ENCODE measurements around the gene BTNL9. TPM values are rescaled to one million over a fixed set of nuclear protein-coding genes. Genes with fewer than 3 reads are reported as not detected.

Gene BTNL9
- total RNA-seq, 1 donor from 2014 or later: 0.39 TPM

GRCh38 chr5:181060924-181061323 lies 20.9 kb downstream of the BTNL9 start:
- Mint-ChIP-seq H3K27me3 (peaks cover 89% of the 10 kb centered on the region), H3K9me3 (no peaks in the 10 kb centered on the region), H3K36me3 (peaks cover 6% of the 10 kb centered on the region), H3K27ac (no peak overlapping the region), H3K4me3 (no peak overlapping the region), H3K4me1 (ENCODE audit: unreplicated experiment) (no peaks in the 10 kb centered on the region)
- no peak for TF ChIP-seq CTCF (conservative IDR thresholded peaks at IDR 0.05)
- DNase-seq (ENCODE audit: extremely low spot score, unreplicated experiment): no peak

DNA sequence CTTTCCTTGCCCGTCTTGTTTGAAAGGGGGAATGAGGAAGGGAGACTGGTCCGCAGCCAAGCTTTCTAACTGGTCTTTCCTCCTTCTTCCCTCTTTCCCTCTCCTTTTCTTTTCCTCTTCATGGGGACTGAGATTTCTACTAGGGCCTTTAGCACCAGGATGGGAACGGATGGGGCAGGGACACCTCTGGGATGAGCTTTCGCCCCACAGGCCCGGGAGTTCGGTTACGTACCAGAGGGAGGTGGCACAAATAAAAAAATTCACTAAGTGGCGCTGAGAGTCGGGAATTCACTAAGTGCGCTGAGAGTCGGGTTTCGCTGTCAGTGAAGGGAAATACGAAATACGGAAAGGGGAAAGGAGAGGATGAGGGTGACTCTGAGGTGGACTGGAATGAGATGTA lies 21.6 kb downstream of the BTNL9 start:
- H3K9me3 Mint-ChIP-seq: no peaks in the 10 kb centered on the region
- peaks cover 87% of the 10 kb centered on the region for H3K27me3 Mint-ChIP-seq
- no peaks in the 10 kb centered on the region for H3K4me1 Mint-ChIP-seq (ENCODE audit: unreplicated experiment)
- no peak for TF ChIP-seq CTCF (conservative IDR thresholded peaks at IDR 0.05)
- no peak overlapping the region for H3K27ac Mint-ChIP-seq
- no peak for DNase-seq (ENCODE audit: extremely low spot score, unreplicated experiment)
- no peak overlapping the region for H3K4me3 Mint-ChIP-seq
- H3K36me3 Mint-ChIP-seq: peaks cover 6% of the 10 kb centered on the region

DNA sequence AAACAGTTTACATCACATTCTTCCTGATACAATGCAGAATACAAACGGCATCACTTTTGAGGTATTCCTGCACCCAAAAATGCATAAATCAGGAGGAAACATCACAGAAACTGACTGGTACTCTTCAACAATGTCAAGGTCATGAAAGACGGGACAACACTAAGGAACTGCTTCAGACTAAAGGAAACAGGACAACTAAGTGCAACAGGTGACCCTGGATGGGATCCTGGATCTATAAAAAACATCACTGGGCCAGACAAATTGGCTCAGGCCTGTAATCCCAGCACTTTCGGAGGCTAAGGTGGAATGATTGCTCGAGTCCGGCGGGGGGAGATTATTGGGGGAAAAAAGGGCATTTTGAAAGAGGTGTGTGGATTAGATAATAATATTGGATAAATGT lies 22.6 kb downstream of the BTNL9 start:
- no peak overlapping the region for H3K4me3 Mint-ChIP-seq
- no peaks in the 10 kb centered on the region for H3K4me1 Mint-ChIP-seq (ENCODE audit: unreplicated experiment)
- H3K9me3 Mint-ChIP-seq: no peaks in the 10 kb centered on the region
- no peak overlapping the region for H3K27ac Mint-ChIP-seq
- H3K36me3 Mint-ChIP-seq: peaks cover 6% of the 10 kb centered on the region
- no peak for TF ChIP-seq CTCF (conservative IDR thresholded peaks at IDR 0.05)
- H3K27me3 Mint-ChIP-seq: peaks cover 84% of the 10 kb centered on the region
- DNase-seq (ENCODE audit: extremely low spot score, unreplicated experiment): no peak

GRCh38 chr5:181063514-181063913 lies 23.4 kb downstream of the BTNL9 start:
- Mint-ChIP-seq H3K4me3 (no peak overlapping the region), H3K27ac (no peak overlapping the region), H3K27me3 (peaks cover 84% of the 10 kb centered on the region), H3K9me3 (no peaks in the 10 kb centered on the region), H3K4me1 (ENCODE audit: unreplicated experiment) (no peaks in the 10 kb centered on the region), H3K36me3 (peaks cover under 1% of the 10 kb centered on the region)
- no peak for DNase-seq (ENCODE audit: extremely low spot score, unreplicated experiment)
- no peak for TF ChIP-seq CTCF (conservative IDR thresholded peaks at IDR 0.05)

GRCh38 chr5:181064987-181065386 lies 24.9 kb downstream of the BTNL9 start:
- H3K4me3 Mint-ChIP-seq: no peak overlapping the region
- H3K9me3 Mint-ChIP-seq: no peaks in the 10 kb centered on the region
- no peaks in the 10 kb centered on the region for H3K4me1 Mint-ChIP-seq (ENCODE audit: unreplicated experiment)
- DNase-seq (ENCODE audit: extremely low spot score, unreplicated experiment): no peak
- no peak overlapping the region for H3K27ac Mint-ChIP-seq
- H3K36me3 Mint-ChIP-seq: no peaks in the 10 kb centered on the region
- peaks cover 86% of the 10 kb centered on the region for H3K27me3 Mint-ChIP-seq
- TF ChIP-seq CTCF (conservative IDR thresholded peaks at IDR 0.05): no peak
